GM19463 (cell line): Measurements from ENCODE around the gene AGMO.

Experiments
- ATAC-seq: cut with Tn5 transposase; IDR thresholded peaks from one replicate; pipeline ENCODE4 v1.9.1; 2021; ENCODE audit warnings: mild to moderate bottlenecking, moderate library complexity; ENCODE audit not compliant: unreplicated experiment

AGMO gene

DNA sequence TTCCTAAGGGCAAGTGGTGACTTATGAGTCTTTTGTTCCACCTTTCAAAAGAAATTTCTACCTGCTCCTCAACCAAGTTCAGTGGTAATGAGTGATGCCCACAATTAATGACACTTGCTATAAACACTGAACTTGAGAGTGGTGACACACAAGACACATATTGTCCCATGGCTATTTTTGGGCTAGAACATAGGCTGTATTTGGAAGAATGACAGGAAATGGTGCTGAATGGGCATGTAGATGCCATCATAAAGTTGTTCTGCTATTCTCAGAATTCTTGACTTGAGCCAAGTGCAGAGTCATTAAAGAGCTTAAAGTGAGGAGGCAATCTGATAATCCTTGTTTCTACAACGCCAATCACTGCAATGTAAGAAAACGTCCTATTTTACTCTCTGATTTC, 313.3 kb downstream of the AGMO start:
- no peak for ATAC-seq

DNA sequence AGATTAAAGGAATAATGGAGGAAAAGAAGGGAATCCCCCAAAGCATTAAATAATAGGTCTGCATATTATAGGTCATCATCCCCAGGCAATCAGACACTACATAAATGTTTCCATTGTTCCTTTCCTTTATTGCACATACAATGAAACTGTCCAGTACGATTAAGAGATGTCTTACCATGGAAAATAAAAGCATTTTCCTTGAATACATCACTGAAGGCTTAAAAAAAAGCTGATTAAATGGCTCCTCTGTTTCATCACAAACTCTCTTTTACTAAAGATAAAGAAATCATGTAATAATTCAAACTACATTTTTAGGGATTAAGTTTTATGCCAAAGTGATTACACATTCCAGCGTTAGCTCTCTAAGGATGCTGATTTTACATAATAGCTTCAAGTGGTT, 316.0 kb downstream of the AGMO start:
- ATAC-seq, result no peak

DNA sequence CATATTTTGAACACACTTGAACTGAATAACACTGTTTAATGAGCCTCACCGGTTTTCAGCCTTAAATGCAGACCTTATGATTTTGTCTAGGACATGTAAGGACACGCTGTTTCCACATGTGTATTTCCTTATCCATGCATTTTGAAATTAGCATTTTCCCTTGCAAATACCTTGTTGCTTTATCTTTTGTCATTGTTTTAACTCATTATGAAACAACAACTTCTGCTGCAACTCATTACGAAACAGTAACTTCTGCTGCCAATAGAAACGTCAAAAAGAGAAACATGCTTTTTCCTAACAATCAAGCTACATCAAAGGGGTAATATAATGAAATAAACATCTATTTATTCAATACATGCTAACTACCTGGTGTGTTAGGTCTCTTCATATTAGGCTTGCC, 322.0 kb downstream of the AGMO start:
- ATAC-seq, result no peak

DNA sequence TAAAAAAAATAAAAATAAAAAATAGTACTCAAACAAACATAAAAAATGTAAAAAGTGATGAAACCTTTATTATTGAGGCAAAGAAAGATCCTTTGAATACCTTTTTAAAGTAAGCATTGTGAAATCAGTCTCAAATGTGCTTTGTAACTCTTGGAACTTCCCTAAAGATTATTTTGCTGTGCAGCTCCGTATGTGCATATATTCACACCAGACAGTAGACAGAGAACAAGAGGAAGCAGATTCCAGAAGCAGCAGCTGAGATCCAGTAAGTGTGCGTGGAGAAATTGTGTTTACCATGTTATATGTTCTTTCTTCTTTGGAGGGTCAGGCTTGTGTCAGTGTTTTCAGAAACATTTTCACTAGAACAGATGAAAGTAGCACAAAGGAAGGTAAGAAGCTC, 324.9 kb downstream of the AGMO start:
- ATAC-seq, result no peak

DNA sequence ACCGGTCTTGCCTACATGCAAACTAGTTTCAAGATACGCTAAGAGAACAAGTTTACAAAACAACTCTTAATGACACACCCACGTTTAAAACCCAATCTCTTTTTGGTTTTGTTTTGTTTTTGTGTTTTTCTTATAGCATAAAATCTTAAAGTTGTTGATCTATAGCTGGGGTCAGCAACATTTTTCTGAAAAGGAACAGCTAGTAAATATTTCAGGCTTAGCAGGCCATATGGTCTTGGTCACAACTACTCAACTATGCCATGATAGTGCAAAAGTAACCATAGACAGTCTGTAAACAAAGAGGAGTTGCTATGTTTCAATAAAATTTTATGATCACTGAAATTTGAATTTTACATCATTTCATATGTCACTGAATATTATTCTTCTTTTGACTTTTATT, 327.4 kb downstream of the AGMO start:
- no peak for ATAC-seq

DNA sequence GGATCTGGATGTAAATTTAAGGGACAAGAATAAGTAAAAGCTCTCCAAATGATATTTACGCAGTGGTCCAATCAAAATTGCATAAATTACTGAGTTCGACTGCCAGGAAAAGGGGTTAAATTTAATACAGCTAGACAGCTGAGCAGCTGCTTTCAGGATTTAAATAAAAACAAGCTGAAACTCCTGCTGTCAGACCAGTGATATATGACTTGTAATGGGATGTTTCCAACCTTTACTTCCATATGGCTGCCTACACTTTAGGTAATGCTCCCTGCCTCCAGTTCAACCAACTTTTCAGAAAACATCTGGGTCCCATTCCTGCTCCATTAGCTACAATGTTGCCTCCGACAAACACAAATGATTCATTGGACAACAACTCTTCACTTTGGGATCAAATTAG, 333.0 kb downstream of the AGMO start:
- ATAC-seq, result no peak

DNA sequence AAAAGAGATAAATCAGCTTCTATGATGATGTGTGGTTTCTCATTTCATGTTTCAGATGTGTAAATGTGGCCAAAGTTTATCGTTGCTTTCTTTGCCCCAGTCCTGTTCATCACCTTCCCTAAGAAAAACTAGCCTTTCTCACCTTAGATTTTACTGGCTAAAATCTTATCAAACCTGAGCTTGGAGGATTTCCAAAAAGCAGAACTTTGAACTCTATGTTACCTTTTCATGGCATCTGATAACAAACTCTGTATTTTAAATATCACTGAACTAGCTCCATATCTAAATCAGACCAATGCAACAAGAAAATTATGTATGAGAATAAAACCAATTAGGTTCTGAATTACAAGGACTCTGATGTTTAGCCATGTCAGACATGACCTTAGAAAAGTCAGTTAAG, 335.8 kb downstream of the AGMO start:
- ATAC-seq, result no peak

DNA sequence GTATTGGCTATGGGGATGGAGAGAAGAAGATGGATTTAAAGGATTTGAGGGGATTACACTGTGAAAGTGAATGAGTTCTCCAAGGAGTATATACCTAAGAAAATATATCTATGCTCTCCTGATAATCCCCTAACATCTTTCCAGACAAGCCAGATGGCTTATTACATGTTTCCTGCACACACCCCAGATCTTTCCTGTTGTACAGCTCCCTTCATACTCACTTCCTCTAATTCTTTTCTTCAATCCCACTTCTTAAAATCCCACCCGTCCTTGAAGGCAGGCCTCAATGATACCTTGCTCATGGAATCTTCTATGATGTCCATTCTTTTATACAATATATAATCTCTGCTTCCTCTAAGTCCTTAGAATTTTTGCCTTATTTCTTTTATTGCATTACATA, 342.1 kb downstream of the AGMO start:
- ATAC-seq, result no peak

DNA sequence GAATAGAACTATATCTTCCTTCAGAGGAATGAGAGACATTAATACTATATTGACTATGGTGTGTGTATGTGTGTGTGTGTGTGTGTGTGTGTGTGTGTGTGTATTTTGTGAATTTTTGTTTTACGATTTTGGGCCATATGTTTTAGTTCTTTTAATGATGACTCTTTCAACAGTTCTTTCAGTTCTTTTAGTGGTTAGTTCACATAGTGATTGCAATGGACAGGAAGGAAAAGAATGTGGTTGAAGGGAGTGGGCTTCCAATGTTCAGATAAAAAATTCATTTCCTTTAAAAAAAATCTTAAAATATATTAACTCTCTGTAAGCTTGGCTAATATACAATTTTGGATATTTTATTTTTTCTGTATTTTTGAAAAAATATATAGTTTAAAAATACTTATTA, 343.6 kb downstream of the AGMO start:
- ATAC-seq, result no peak

DNA sequence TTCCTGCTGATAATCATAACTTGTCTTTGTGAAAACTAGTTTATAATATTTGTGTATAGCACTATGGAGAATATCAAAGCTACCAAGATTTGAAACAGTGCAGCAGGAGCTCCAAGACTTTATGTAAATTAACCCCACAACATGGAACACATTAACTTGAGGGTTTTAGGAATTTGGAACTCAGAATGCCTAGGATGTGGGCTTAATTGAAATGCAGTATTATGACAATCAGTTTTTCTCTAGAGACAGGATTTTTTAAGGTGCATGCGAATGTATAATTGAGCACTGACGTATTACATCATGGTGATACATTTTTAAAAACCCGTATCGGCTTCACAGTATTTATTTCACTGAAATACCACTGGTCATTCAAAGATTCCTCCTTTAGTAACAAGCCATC, 346.2 kb downstream of the AGMO start:
- ATAC-seq, result no peak

DNA sequence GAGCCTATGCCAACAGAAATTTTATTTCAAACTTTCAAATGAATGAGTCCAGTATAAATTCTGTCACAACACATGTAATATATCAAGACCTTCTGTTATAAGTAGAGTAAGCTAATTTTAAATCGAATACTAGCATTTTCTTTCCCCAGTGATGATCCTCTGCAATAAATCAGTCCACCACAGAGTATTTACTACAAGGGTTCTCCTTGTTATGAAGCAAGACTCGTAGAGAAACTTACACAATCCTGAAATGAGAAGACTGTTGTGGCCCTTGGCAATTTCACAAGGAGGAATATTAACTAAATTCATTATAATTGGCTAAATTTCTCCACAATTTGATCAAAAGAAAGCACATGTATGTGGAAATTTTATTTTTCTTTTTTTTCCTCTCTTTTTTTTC, 346.8 kb downstream of the AGMO start:
- no peak for ATAC-seq

DNA sequence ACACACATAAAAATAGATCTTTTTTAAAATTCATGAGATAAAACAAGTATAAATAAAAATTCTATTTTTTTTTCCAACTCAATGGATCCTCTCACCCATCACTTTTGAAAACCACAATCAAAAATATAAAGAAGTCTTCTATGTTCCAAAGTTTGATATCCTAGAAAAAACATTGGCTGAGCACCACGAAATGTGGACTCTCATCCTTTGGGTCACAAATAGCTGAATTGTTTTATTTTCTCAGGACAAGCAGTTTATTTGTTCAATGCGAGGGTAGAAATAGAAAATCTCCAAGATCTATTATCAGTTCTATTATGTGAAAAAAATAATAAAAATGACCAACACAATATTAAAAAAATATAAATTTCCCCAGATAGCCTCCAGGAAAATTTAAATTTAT, 348.7 kb downstream of the AGMO start:
- no peak for ATAC-seq

DNA sequence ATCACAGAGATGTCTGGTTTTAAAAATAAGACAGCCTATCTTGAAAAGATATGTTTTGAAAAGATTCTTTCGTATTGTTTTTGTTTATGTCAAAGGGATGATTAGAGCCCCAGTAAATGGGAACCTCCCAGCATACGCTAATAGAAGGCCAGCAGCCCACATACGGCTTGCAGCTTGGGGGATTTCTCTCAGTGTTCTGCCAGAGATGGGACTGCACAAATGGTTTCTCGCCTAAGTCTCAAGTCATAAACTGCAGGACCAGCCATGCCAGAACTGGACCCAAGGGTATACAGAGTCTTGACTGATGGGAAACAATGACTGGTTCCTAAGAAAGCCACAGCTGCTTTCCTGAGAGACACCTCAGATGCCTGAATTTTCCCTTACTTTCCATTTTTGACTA, 352.4 kb downstream of the AGMO start:
- no peak for ATAC-seq

DNA sequence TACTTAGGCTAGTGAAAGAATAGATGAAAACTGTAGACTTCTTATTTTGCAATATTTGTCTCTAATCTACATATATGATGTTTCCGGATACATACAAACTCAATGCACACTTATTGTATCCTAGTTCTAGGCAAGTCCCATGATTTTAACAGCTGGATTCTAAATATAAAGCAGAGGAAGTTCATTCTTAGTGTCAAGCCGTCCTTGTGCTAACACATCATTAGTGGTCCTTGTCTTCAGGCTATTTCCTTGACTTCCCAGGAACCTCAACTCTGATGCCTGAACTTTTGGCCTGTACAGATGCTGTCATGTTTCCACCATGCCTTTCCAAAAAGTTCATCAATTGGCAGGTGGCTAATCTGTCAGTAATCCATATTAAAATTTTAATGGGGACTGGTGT, 357.4 kb downstream of the AGMO start:
- ATAC-seq, result no peak

DNA sequence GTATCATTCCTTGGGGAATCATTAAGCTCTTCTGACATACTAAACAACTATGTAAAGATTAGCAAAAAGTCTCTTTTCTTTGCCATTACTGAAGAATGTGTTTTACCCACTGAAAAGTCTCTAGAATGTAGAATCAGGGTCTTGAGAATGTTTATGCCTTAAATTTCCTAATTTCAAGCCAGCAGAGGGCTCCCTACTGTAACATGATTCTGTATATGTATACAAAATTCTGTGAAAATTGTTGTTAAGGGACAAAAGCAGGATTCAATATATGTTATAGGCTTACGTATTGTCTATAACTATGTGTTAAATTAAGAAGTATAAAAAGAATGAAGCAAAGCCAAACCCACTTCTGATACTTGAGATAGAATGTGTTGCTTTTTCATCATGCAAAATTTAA, 362.3 kb downstream of the AGMO start:
- ATAC-seq, result no peak

DNA sequence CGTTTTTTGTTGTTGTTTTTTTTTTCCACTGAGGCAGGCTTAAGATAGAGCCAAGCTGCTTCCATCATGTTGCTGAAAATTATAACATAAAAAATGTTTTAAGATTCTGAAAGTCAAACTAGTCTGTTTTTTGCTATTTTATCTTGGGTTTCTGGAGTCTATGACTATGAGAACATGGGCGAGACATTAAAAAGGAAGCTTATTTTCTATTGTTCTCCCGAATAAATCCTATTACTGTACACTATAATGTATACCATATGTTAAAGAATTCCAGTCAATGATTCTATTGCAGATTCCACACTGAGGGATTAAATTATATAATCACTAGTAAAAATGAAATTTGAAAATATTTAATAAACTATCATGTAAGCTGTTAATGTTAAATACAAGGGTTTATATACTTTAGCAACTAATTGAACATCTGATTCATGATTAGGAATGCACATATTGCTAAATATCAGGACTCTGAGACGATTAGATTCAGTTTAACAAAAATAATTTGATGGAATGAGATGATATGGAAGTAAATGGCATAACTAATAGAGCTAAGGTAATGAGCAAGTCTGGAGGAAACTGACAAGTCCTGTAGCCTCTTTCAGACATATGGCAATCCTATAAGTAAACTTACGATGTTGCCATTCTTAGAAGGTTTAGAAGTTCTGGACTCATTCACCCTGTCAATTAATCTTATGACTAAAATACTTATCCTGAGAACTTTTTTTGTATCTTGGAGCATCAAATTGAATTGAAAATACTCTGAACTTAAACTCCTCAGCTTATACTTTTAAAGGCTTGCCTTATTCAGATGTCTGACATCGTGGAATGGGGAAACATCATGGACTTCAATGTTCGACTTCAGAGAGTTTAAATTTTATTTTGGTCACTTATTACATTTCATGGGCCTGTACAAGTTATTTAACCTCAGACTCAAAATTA, 364.5 kb downstream of the AGMO start:
- ATAC-seq, result no peak

DNA sequence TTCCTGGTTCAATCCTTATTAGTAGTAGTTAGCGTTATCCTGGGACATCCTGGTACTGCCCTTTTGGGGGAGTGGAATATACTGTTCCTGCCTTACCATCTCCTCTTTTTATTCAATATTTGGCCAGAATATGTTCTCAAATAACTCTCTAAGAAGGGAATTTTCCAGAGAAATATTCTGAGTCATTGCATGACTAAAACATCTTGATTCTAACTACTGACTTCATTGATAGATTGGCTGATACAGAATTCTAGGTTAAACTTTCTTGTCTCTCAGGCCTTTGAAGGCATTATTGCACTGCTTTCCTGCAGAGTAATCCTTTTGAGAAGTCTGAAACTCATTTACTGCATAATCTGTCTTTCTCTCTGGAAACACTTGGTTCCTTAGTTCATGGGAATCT, 383.8 kb downstream of the AGMO start:
- no peak for ATAC-seq

DNA sequence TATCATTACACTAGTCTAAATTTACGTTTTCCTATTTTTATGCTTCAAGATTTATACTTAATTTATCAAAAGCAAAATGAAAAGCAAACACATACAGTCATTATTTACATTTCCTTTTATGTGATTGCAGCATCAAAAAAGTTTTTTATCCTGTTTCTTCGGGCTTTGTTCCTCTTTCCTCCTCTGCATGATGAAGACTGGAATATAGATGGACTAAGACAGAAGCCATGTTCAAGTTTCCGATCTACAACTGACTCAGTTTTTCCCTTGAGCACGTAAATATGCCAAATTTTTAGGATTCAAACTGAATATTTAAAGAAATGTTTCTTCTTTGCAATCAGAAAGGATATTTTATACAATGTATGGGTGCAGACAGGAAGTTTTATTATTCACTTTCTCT, 385.7 kb downstream of the AGMO start:
- no peak for ATAC-seq

DNA sequence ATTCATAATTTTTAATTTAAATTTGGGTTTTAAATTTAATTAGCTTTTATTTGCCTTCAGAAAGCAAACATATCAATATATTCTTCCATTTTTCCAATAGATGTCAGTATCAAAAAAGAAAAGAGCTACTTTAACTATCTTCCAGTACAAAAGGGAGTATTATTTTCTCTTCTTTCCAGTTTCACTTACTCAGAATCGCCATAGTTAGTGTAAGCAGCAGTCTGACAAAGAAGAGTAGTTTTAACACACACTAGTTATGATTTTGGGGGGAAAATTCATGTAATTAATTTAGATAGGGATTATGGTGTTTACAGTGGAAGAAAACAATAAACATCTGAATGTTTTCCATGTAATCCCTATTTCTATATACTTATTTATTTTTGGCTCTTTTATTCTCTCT, 386.7 kb downstream of the AGMO start:
- ATAC-seq, result no peak

DNA sequence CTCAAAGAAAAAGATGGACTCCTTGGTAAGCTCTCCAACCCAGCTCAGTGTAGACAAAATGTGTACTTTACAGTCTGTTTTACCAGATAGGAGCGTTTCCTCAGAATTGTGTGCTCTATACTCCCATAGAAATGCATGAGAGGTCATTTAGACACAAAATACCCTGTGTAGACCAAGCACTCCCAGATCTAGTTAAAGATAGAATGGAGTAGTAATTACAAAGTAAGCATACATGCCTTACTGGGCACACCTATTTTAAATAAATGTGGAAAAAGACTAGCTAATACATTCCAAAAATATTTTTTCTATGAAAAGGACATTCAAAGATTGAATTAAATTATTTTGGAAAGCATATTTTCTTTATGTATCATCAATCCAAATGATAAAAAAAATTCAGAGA, 387.3 kb downstream of the AGMO start:
- ATAC-seq, result no peak

DNA sequence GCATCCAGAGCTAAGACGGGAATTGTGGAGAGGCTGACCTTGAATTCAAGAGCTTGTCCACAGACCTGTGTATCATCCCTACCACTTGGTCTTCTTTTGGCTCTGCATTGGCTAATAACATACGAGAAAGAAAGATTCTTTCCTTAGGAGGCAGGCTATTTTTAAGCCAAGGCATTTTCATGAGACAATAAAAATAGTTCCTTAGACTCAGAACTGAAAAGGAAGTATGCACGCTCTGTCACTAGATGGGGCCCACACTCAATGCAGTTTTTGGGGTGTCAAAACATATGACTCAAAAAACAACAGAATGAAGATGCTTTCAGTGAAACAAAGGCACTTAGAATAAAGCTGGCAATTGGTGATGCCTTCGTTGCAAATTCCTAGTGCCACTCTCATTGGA, 393.3 kb downstream of the AGMO start:
- no peak for ATAC-seq

DNA sequence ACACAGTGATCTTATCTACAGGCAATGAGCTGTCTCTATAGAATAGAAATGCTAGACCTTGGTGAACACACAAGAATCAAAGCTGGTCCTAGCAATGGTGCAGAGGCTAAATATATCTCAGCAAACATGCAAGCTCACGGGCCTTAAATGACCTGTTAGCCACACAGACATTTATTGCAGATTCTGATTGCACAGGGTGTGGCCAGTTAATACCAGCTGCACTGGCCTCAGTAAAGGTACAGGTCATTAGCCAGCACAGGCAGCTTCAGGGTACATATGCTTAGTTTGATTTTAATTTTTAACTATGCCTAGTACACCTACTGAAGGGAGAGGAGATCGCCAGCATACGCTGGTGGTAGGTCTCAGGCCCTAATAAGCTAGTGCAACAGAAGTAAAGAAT, 393.9 kb downstream of the AGMO start:
- no peak for ATAC-seq

DNA sequence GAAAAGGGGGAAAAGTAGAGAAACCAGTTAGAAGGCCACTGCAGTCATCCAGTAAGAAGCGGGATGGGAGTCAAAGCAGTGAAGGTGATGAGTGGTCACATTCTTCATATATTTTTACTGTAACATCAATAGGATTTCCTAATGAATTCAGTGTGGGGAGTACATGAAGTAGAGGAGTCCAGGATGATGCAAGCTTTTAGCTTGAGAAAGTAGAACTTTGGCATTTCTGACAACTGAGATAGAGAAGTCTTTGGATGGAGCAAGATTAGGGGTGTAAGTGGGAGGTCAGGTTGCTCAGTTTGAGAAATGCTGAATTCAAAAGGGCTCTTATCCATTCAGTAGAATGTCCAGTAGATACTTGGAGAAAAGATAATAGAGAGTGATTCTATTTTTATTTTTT, 395.2 kb downstream of the AGMO start:
- ATAC-seq, result no peak
